T-helper 17 cell (primary cell): Measurements from ENCODE around the gene BPIFB2. TPM values are rescaled to one million over a fixed set of nuclear protein-coding genes. Genes with fewer than 3 reads are reported as not detected.

Experiments used
- ATAC-seq: fragments of 150-1000 bp; cut with Tn5 transposase; 2 replicates; pipeline ENCODE4 v1.10.0; 2021; ENCODE audit warnings: mild to moderate bottlenecking, moderate library complexity
- DNase-seq, 3 donors: peaks; one replicate each; pipeline versions ENCODE4 v3.0.0 to v3.0.0-alpha.2; 2020 to 2021
- H3K9me3 ChIP-seq: one replicate; pipeline ENCODE4 v1.7.0; 2013; ENCODE audit warnings: low read length, mild to moderate bottlenecking; ENCODE audit not compliant: control insufficient read depth, poor library complexity, severe bottlenecking
- H3K27ac Mint-ChIP-seq: one replicate; pipeline ENCODE4 v1.8.0; 2022; ENCODE audit warnings: mild to moderate bottlenecking, moderate library complexity, mixed read lengths
- H3K27me3 Mint-ChIP-seq: one replicate; pipeline ENCODE4 v1.8.0; 2022; ENCODE audit warnings: mixed read lengths
- H3K36me3 Mint-ChIP-seq: one replicate; pipeline ENCODE4 v1.8.0; 2022; ENCODE audit warnings: low read depth, mixed read lengths
- H3K4me1 Mint-ChIP-seq: one replicate; pipeline ENCODE4 v1.8.0; 2022; ENCODE audit warnings: mild to moderate bottlenecking, mixed read lengths
- H3K4me3 Mint-ChIP-seq: one replicate; pipeline ENCODE4 v1.8.0; 2022; ENCODE audit warnings: mild to moderate bottlenecking, moderate library complexity, mixed read lengths
- total RNA-seq, 4 donors: library from RNA in 2 of 4; stranded (reverse) in 2 of 4; gene quantifications; one replicate each; pipeline ENCODE4 v1.2.3 and lab custom pipeline; 2022 to 2026

Gene BPIFB2
- total RNA-seq, 2 donors from 2014 or later: not detected

GRCh38 chr20:33064572-33065287 is 57.2 kb downstream of the BPIFB2 start:
- ATAC-seq: no peak
- Mint-ChIP-seq H3K4me1 (peaks cover 12% of the 10 kb centered on the region), H3K27me3 (no peaks in the 10 kb centered on the region), H3K4me3 (no peak overlapping the region), H3K27ac (no peak overlapping the region), H3K36me3 (no peaks in the 10 kb centered on the region)
- no peak for DNase-seq
- H3K9me3 ChIP-seq: no peaks in the 10 kb centered on the region

- DNase-seq: no peak
- H3K27ac Mint-ChIP-seq: no peak overlapping the region
- no peaks in the 10 kb centered on the region for H3K27me3 Mint-ChIP-seq
- no peaks in the 10 kb centered on the region for H3K9me3 ChIP-seq
- H3K4me3 Mint-ChIP-seq: no peak overlapping the region
- peaks cover 13% of the 10 kb centered on the region for H3K4me1 Mint-ChIP-seq
- H3K36me3 Mint-ChIP-seq: no peaks in the 10 kb centered on the region
- no peak for ATAC-seq
Observed at GRCh38 chr20:33065785-33066184, 58.3 kb downstream of the BPIFB2 start.

GRCh38 chr20:33067806-33068205 is 60.3 kb downstream of the BPIFB2 start:
- DNase-seq (no peak), ATAC-seq (no peak)
- H3K27me3 Mint-ChIP-seq: no peaks in the 10 kb centered on the region
- peak overlapping the region; percentile 73 for H3K4me3 Mint-ChIP-seq
- peak overlapping the region; percentile 84 for H3K27ac Mint-ChIP-seq
- H3K4me1 Mint-ChIP-seq: peaks cover 14% of the 10 kb centered on the region
- no peaks in the 10 kb centered on the region for H3K9me3 ChIP-seq
- no peaks in the 10 kb centered on the region for H3K36me3 Mint-ChIP-seq

GRCh38 chr20:33068251-33068939 is 60.9 kb downstream of the BPIFB2 start:
- H3K27ac Mint-ChIP-seq: peak overlapping the region; percentile 84
- DNase-seq: no peak
- no peak for ATAC-seq
- H3K36me3 Mint-ChIP-seq: no peaks in the 10 kb centered on the region
- H3K27me3 Mint-ChIP-seq: no peaks in the 10 kb centered on the region
- H3K4me1 Mint-ChIP-seq: peaks cover 14% of the 10 kb centered on the region
- no peaks in the 10 kb centered on the region for H3K9me3 ChIP-seq
- peak overlapping the region; percentile 73 for H3K4me3 Mint-ChIP-seq

GRCh38 chr20:33069673-33070072 is 62.2 kb downstream of the BPIFB2 start:
- ATAC-seq (no peak), DNase-seq (no peak)
- H3K4me1 Mint-ChIP-seq: peaks cover 14% of the 10 kb centered on the region
- peaks cover under 1% of the 10 kb centered on the region for H3K36me3 Mint-ChIP-seq
- no peak overlapping the region for H3K4me3 Mint-ChIP-seq
- H3K9me3 ChIP-seq: no peaks in the 10 kb centered on the region
- no peaks in the 10 kb centered on the region for H3K27me3 Mint-ChIP-seq
- H3K27ac Mint-ChIP-seq: peak overlapping the region; percentile 11

GRCh38 chr20:33070111-33071053 is 62.9 kb downstream of the BPIFB2 start:
- Mint-ChIP-seq H3K27me3 (no peaks in the 10 kb centered on the region), H3K4me3 (no peak overlapping the region), H3K36me3 (peaks cover 2% of the 10 kb centered on the region), H3K27ac (peak overlapping the region; percentile 11), H3K4me1 (peaks cover 14% of the 10 kb centered on the region)
- no peaks in the 10 kb centered on the region for H3K9me3 ChIP-seq
- ATAC-seq: no peak
- DNase-seq: no peak

GRCh38 chr20:33071198-33071597 is 63.7 kb downstream of the BPIFB2 start:
- ATAC-seq (no peak), DNase-seq (no peak)
- H3K27ac Mint-ChIP-seq: no peak overlapping the region
- H3K9me3 ChIP-seq: no peaks in the 10 kb centered on the region
- H3K27me3 Mint-ChIP-seq: no peaks in the 10 kb centered on the region
- H3K4me3 Mint-ChIP-seq: no peak overlapping the region
- peaks cover 18% of the 10 kb centered on the region for H3K4me1 Mint-ChIP-seq
- H3K36me3 Mint-ChIP-seq: peaks cover 2% of the 10 kb centered on the region

GRCh38 chr20:33072362-33072761 is 64.9 kb downstream of the BPIFB2 start:
- H3K9me3 ChIP-seq: no peaks in the 10 kb centered on the region
- DNase-seq (no peak), ATAC-seq (no peak)
- peaks cover 2% of the 10 kb centered on the region for H3K36me3 Mint-ChIP-seq
- H3K4me3 Mint-ChIP-seq: no peak overlapping the region
- H3K4me1 Mint-ChIP-seq: peaks cover 18% of the 10 kb centered on the region
- no peaks in the 10 kb centered on the region for H3K27me3 Mint-ChIP-seq
- no peak overlapping the region for H3K27ac Mint-ChIP-seq

GRCh38 chr20:33072813-33073212 is 65.3 kb downstream of the BPIFB2 start:
- peaks cover 2% of the 10 kb centered on the region for H3K36me3 Mint-ChIP-seq
- no peak overlapping the region for H3K27ac Mint-ChIP-seq
- H3K27me3 Mint-ChIP-seq: no peaks in the 10 kb centered on the region
- H3K4me1 Mint-ChIP-seq: peaks cover 17% of the 10 kb centered on the region
- H3K4me3 Mint-ChIP-seq: no peak overlapping the region
- H3K9me3 ChIP-seq: no peaks in the 10 kb centered on the region
- no peak for ATAC-seq
- no peak for DNase-seq

Other genes starting within 250 kb of the BPIFB2 start
- under 1 TPM; 0.30 to 0.34 TPM for gene DNMT3B, start 245.3 kb upstream of the BPIFB2 start, total RNA-seq
- gene MAPRE1, start 187.8 kb upstream of the BPIFB2 start, total RNA-seq: 100 to 1,000 TPM; 105 to 134 TPM
- 1 to 10 TPM in 1 of 2 donors, under 1 TPM in 1; 0.32 to 1.8 TPM for gene EFCAB8, start 148.8 kb upstream of the BPIFB2 start, total RNA-seq
- not detected for gene SUN5, start 3.3 kb upstream of the BPIFB2 start, total RNA-seq
- gene BPIFB6, start 23.9 kb downstream of the BPIFB2 start, total RNA-seq: not detected
- gene BPIFB3, start 46.2 kb downstream of the BPIFB2 start, total RNA-seq: not detected
- not detected for gene BPIFB4, start 71.9 kb downstream of the BPIFB2 start, total RNA-seq
- gene BPIFA2, start 160.5 kb downstream of the BPIFB2 start, total RNA-seq: not detected
- not detected for gene BPIFA3, start 209.6 kb downstream of the BPIFB2 start, total RNA-seq
- not detected for gene BPIFA1, start 228.3 kb downstream of the BPIFB2 start, total RNA-seq